Fibroblast of mammary gland (primary cell): ENCODE results near the gene RFTN1.

Source experiments
- DNase-seq: peaks from one replicate; pipeline ENCODE4 v3.0.0-alpha.2; 2010; ENCODE audit warnings: low read depth
- H3K4me3 ChIP-seq: 2 replicates; pipeline ENCODE4 v1.5.1; 2011; ENCODE audit warnings: low read depth, mild to moderate bottlenecking, low read length, moderate library complexity; ENCODE audit not compliant: control insufficient read depth
- TF ChIP-seq, protein P1 (sequence below): conservative IDR thresholded peaks from 2 replicates; pipeline ENCODE4 v1.5.1; 2011; ENCODE audit warnings: low read depth, low read length, inconsistent platforms; ENCODE audit not compliant: control insufficient read depth, insufficient read depth

RFTN1 gene

DNA sequence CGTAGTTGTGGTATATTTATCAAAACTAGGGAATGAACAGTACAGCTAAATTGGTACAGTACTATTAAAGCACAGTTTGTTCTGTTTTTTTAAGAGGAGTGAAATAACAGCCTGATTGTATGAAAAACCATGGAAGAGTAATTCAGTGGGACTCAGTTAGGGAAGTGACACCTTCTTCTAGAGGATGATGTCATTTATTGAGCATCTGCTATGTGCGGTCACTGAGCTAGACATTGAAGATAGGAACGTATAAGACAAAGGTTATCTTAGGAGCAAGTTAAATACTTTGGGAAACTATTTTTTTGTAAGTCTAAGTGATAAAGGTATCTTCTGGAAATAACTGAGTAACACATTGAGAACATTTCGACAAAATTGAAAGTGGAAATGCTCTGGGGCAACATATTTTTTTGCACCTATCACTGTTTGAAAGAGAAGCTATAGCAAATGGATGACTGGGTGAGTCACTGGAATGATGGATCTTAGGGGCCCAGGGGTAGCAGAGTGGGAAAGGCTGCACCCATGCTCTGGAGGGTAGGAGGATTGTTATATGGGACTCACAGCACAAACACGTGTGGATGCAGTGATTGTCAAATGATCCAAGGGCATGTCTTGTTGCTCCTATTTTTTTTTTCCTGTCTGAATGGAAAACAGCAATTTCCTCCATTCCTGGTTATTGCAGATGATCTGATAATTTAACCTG, 205.5 kb downstream of the RFTN1 start:
- DNase-seq, result no peak
- TF ChIP-seq, protein P1, sequence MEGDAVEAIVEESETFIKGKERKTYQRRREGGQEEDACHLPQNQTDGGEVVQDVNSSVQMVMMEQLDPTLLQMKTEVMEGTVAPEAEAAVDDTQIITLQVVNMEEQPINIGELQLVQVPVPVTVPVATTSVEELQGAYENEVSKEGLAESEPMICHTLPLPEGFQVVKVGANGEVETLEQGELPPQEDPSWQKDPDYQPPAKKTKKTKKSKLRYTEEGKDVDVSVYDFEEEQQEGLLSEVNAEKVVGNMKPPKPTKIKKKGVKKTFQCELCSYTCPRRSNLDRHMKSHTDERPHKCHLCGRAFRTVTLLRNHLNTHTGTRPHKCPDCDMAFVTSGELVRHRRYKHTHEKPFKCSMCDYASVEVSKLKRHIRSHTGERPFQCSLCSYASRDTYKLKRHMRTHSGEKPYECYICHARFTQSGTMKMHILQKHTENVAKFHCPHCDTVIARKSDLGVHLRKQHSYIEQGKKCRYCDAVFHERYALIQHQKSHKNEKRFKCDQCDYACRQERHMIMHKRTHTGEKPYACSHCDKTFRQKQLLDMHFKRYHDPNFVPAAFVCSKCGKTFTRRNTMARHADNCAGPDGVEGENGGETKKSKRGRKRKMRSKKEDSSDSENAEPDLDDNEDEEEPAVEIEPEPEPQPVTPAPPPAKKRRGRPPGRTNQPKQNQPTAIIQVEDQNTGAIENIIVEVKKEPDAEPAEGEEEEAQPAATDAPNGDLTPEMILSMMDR, result no peak

DNA sequence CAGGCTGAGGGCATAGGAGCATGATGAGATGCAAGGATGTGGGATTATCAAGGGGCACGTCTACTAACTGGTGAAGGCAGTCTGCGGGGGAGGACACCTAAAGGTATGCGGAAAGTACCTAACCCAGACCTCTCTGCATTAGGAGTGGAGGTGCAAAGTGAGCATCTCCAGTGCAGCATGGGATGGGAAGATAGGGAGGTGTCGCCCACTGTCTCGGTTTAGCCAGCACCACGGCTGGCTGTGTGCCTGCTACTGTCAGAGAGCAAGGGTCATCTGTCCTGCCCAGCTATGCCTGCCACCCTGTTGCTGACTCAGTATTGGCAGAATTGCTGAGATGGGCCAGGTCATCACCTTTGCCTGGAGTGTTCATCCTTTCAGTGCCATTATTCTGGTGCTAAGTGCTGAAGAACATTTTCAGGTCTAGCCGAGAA, 208.4 kb downstream of the RFTN1 start:
- TF ChIP-seq, protein P1, result no peak
- H3K4me3 ChIP-seq, result no peak overlapping the region
- DNase-seq, result no peak

More for the DNA sequence above, 205.5 kb downstream of the RFTN1 start:
- H3K4me3 ChIP-seq, result no peak overlapping the region

DNA sequence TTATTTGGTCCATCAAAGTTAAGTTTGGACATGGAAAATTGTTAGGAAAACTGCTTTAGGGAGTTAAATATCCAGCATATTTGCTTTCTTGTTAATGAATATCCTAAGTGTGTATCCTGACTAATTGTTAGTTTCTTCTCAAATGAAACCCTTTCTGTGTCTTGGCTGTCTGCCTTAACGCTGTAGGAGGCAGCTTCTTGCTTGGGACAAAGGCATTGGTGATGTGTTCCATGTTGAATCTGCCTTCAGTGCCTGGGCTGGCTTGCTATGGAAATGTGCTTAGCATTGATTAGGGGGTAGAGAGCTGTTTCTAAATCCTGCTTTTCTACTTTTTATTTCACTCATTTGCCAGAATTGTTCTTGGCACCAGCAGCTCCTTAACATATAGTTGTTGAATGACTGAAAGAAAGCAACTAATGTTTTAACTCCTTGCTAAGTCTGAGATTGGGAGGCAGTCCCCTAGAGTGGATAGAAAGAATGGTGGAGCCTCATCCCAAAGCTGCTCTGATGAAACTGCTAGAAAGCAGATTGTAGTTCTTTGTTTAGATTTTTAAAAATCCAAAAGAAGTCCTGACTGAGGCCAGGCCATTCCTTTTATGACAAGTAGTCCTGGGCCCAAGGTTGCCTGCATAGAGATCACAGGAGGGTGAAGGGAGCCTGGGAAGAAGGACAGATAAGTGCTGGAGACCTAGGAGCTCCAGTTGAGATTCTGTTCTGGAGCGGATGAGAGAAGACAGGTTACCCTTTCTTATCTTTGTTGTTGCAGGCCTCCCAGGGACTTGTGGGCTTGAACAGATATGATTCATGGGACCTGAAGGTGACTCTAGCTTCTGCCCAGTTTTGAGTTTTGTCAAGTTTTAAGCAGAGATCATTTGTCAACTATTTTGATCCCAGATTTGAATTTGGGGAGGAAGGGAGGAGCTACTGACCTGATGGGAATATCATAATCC, 209.2 kb downstream of the RFTN1 start:
- TF ChIP-seq, protein P1, result no peak
- H3K4me3 ChIP-seq, result no peak overlapping the region
- DNase-seq, result no peak

DNA sequence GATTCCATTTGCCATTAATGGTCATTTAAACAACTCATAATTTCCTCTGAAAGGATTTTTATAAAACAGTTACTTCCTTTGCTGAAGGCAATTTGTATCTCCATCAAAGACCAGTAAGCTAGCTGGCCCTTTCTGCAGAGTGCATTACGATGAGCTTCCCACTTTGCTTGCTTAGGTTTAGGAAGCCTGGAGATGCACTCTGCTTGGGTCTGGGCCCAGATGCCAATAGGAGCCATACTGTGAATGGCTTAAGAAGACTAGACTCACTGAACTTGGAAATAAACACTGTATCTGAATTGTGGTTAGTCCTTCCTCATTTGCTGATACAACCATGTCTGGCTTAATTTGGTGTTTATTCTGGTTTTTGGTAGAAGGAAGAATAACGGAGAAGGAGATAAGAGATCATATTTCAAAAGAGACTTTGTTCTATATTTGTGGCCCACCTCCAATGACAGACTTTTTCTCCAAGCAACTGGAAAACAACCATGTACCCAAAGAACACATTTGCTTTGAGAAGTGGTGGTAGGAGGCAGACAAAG, 210.4 kb downstream of the RFTN1 start:
- no peak overlapping the region for H3K4me3 ChIP-seq
- no peak for DNase-seq
- TF ChIP-seq, protein P1, result no peak

DNA sequence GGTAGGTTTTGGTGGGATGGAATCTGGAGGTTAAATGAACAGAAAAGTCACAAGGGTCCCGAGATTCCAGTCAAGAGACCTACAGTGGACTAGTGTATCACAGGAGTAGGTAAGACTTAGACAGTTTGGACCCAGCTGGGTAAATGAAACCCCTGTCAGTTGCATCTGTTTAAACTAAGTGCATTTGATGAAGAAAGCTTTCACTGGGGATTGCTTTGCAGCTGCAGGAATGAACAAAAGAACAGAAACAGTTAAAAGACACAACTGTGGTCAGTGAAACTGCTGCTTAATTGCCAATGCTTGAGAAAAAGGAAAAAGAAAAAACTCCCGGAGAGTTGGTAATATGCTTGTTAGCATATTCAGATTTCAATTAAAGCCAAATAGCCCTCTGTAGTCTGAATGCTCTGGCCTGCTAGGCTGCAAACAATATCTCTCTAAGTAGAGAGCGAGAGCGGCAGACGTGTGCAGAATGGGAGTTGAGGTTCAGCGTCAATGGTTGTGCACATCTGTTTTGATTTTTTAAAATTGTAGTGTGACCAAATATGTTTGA, 211.3 kb downstream of the RFTN1 start:
- no peak for DNase-seq
- TF ChIP-seq, protein P1, result no peak
- no peak overlapping the region for H3K4me3 ChIP-seq

DNA sequence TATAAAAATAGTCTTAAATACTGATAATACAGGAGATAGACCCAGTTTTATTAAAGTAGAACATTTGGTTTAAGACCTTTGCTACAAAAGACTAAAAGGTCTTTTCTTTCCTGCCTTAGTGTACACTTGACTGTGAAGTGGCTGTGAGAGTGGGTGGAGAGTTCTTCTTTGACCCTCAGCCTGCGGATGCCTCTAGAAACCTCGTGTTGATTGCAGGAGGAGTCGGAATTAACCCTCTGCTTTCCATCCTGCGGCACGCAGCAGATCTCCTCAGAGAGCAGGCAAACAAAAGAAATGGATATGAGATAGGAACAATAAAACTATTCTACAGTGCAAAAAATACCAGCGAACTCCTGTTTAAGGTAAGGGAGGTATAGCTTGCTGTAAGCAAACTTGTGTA, 212.0 kb downstream of the RFTN1 start:
- TF ChIP-seq, protein P1, result no peak
- no peak for DNase-seq
- no peak overlapping the region for H3K4me3 ChIP-seq
